Activated CD4-positive, alpha-beta T cell treated with anti-CD3 and anti-CD28 coated beads for 36 hours (primary cell): Measurements from ENCODE around the gene KIR3DL1. TPM values are rescaled to one million over a fixed set of nuclear protein-coding genes. Genes with fewer than 3 reads are reported as not detected.
"Not testable (repeated sequence)": the region's sequence is repeated elsewhere in the genome, so short reads cannot be mapped to it uniquely, and the experiment has no call there.

Experiments
- ATAC-seq: fragments of 200-7000 bp; cut with Tn5 transposase; one replicate; pipeline ENCODE4 v1.10.0; 2021; ENCODE audit warnings: mild to moderate bottlenecking, moderate library complexity
- CTCF ChIA-PET: fragments of 350-600 bp; sonication (Branson Sonifier 250); formaldehyde crosslinking; loops from one replicate; lab custom pipeline; 2021; ENCODE audit warnings: antibody characterized with exemption; lab: Charles Lee
- POLR2A ChIA-PET: fragments of 350-600 bp; sonication (Branson Sonifier 250); formaldehyde crosslinking; loops from one replicate; lab custom pipeline; 2021; ENCODE audit warnings: antibody characterized with exemption, inconsistent platforms; lab: Charles Lee
- DNase-seq: peaks from one replicate; pipeline ENCODE4 v3.0.0-alpha.2; 2020
- H3K27ac Mint-ChIP-seq: one replicate; pipeline ENCODE4 v1.8.0; 2021; ENCODE audit warnings: mixed read lengths
- H3K27me3 Mint-ChIP-seq: one replicate; pipeline ENCODE4 v1.8.0; 2021; ENCODE audit warnings: mixed read lengths
- H3K36me3 Mint-ChIP-seq: one replicate; pipeline ENCODE4 v1.8.0; 2021; ENCODE audit warnings: low read depth, mixed read lengths
- H3K4me1 Mint-ChIP-seq: one replicate; pipeline ENCODE4 v1.8.0; 2021; ENCODE audit warnings: mixed read lengths
- H3K4me3 Mint-ChIP-seq: one replicate; pipeline ENCODE4 v1.8.0; 2021; ENCODE audit warnings: mild to moderate bottlenecking, moderate library complexity, mixed read lengths
- H3K9me3 Mint-ChIP-seq: one replicate; pipeline ENCODE4 v1.8.0; 2021; ENCODE audit warnings: low read depth, mixed read lengths
- intact Hi-C, 2 experiments: fragments of 100-400 bp; cut with DNase I in 1 of 2; cut with micrococcal nuclease in 1 of 2; formaldehyde crosslinking; loops; one replicate each; pipeline versions ENCODE4 v1.14.2 to v1.15.1; 2022 to 2024; cut with DNase I, micrococcal nuclease
- total RNA-seq, 2 experiments: library from RNA; stranded (reverse); gene quantifications; one replicate each; pipeline ENCODE4 v1.2.3, GENCODE V29; 2021

KIR3DL1 gene
- total RNA-seq, 2 experiments from 2014 or later, result not detected

- DNase-seq, H3K9me3 Mint-ChIP-seq, H3K36me3 Mint-ChIP-seq, ATAC-seq, H3K4me3 Mint-ChIP-seq, intact Hi-C loops, CTCF ChIA-PET, POLR2A ChIA-PET, H3K27ac Mint-ChIP-seq, H3K4me1 Mint-ChIP-seq: not testable (repeated sequence)
- peaks cover 23% of the 10 kb centered on the region for H3K27me3 Mint-ChIP-seq
Observed at GRCh38 chr19:54788154-54788553, 28.1 kb upstream of the KIR3DL1 start.

GRCh38 chr19:54790711-54791110 is 25.6 kb upstream of the KIR3DL1 start:
- ChIA-PET POLR2A (no interaction called here), CTCF (interaction anchor here (0.7 kb wide), 1 partner anchor 189 kb away, joined by 3 read pairs; no protein-coding TSS in a partner anchor)
- Mint-ChIP-seq H3K4me1 (peaks cover 9% of the 10 kb centered on the region), H3K36me3 (no peaks in the 10 kb centered on the region), H3K27me3 (peaks cover 24% of the 10 kb centered on the region), H3K4me3 (no peak overlapping the region), H3K27ac (no peak overlapping the region), H3K9me3 (no peaks in the 10 kb centered on the region)
- ATAC-seq, result no peak
- DNase-seq, result no peak
- intact Hi-C loops, result no loop called here

GRCh38 chr19:54791476-54791875 is 24.8 kb upstream of the KIR3DL1 start:
- ATAC-seq (no peak), DNase-seq (no peak)
- ChIA-PET POLR2A (no interaction called here), CTCF (interaction anchor here (0.5 to 0.7 kb wide), 2 partner anchors 189 to 1351 kb away, joined by 3 read pairs; no protein-coding TSS in a partner anchor)
- Mint-ChIP-seq H3K4me1 (peaks cover 9% of the 10 kb centered on the region), H3K36me3 (no peaks in the 10 kb centered on the region), H3K9me3 (no peaks in the 10 kb centered on the region), H3K27ac (no peak overlapping the region), H3K4me3 (no peak overlapping the region), H3K27me3 (peaks cover 24% of the 10 kb centered on the region)
- intact Hi-C loops, result no loop called here

- ChIA-PET CTCF (no interaction called here), POLR2A (no interaction called here)
- H3K27me3 Mint-ChIP-seq, result peaks cover 26% of the 10 kb centered on the region
- no peaks in the 10 kb centered on the region for H3K36me3 Mint-ChIP-seq
- DNase-seq, result no peak
- no peaks in the 10 kb centered on the region for H3K9me3 Mint-ChIP-seq
- H3K4me1 Mint-ChIP-seq, result peaks cover 9% of the 10 kb centered on the region
- peak overlapping the region; percentile 41 for H3K4me3 Mint-ChIP-seq
- no peak overlapping the region for H3K27ac Mint-ChIP-seq
- intact Hi-C loops, result no loop called here
- ATAC-seq, result no peak
Observed at GRCh38 chr19:54792814-54793213, 23.5 kb upstream of the KIR3DL1 start.

- CTCF ChIA-PET, result no interaction called here
Observed at GRCh38 chr19:54795758-54796157, 20.5 kb upstream of the KIR3DL1 start.

GRCh38 chr19:54803410-54803809 is 12.9 kb upstream of the KIR3DL1 start, which contains the start of gene KIR2DL4:
Gene KIR2DL4, plus strand, starts transcription at chr19:54803610. Its CDS starts 42 bp downstream, at chr19:54803652.
- Mint-ChIP-seq H3K27ac (no peak within 1 kb of the TSS), H3K4me3 (no peak within 1 kb of the TSS), H3K9me3 (no peaks in the 10 kb centered on the region), H3K27me3 (peaks cover 16% of the 10 kb centered on the region), H3K36me3 (no peaks in the 10 kb centered on the region), H3K4me1 (no peaks in the 10 kb centered on the region)
- CTCF ChIA-PET, result no interaction called here
- POLR2A ChIA-PET, result no interaction called here
- intact Hi-C loops, result no loop called here
- no peak for DNase-seq
- no peak for ATAC-seq

More at GRCh38 chr19:54795758-54796157, 20.5 kb upstream of the KIR3DL1 start:
- no peaks in the 10 kb centered on the region for H3K36me3 Mint-ChIP-seq
- ATAC-seq, result no peak
- no peaks in the 10 kb centered on the region for H3K9me3 Mint-ChIP-seq
- peaks cover 30% of the 10 kb centered on the region for H3K27me3 Mint-ChIP-seq
- H3K4me1 Mint-ChIP-seq, result peaks cover 9% of the 10 kb centered on the region
- no peak overlapping the region for H3K4me3 Mint-ChIP-seq
- H3K27ac Mint-ChIP-seq, result no peak overlapping the region
- DNase-seq, result no peak
- POLR2A ChIA-PET, result no interaction called here
- intact Hi-C loops, result no loop called here

GRCh38 chr19:54804101-54804500 is 12.2 kb upstream of the KIR3DL1 start:
- no peak overlapping the region for H3K4me3 Mint-ChIP-seq
- peaks cover 11% of the 10 kb centered on the region for H3K27me3 Mint-ChIP-seq
- intact Hi-C loops, result no loop called here
- no peaks in the 10 kb centered on the region for H3K36me3 Mint-ChIP-seq
- H3K9me3 Mint-ChIP-seq, result no peaks in the 10 kb centered on the region
- ATAC-seq, result no peak
- POLR2A ChIA-PET, result no interaction called here
- H3K4me1 Mint-ChIP-seq, result no peaks in the 10 kb centered on the region
- H3K27ac Mint-ChIP-seq, result no peak overlapping the region
- CTCF ChIA-PET, result no interaction called here
- DNase-seq, result no peak

GRCh38 chr19:54804571-54804970 is 11.7 kb upstream of the KIR3DL1 start:
- ATAC-seq (no peak), DNase-seq (no peak)
- H3K9me3 Mint-ChIP-seq, result no peaks in the 10 kb centered on the region
- H3K36me3 Mint-ChIP-seq, result no peaks in the 10 kb centered on the region
- ChIA-PET CTCF (interaction anchor here (0.5 kb wide), 1 partner anchor 207 kb away, joined by 3 read pairs; no protein-coding TSS in a partner anchor), POLR2A (no interaction called here)
- H3K27ac Mint-ChIP-seq, result no peak overlapping the region
- intact Hi-C loops, result no loop called here
- no peak overlapping the region for H3K4me3 Mint-ChIP-seq
- no peaks in the 10 kb centered on the region for H3K4me1 Mint-ChIP-seq
- H3K27me3 Mint-ChIP-seq, result peaks cover 10% of the 10 kb centered on the region

GRCh38 chr19:54805665-54806515 is 10.4 kb upstream of the KIR3DL1 start:
- POLR2A ChIA-PET, result no interaction called here
- peaks cover 18% of the 10 kb centered on the region for H3K27me3 Mint-ChIP-seq
- CTCF ChIA-PET, result no interaction called here
- H3K9me3 Mint-ChIP-seq, result no peaks in the 10 kb centered on the region
- no peaks in the 10 kb centered on the region for H3K4me1 Mint-ChIP-seq
- no peak overlapping the region for H3K27ac Mint-ChIP-seq
- H3K4me3 Mint-ChIP-seq, result no peak overlapping the region
- no peaks in the 10 kb centered on the region for H3K36me3 Mint-ChIP-seq
- ATAC-seq, result no peak
- DNase-seq, result no peak
- intact Hi-C loops, result no loop called here

- Mint-ChIP-seq H3K27me3 (peaks cover 18% of the 10 kb centered on the region), H3K4me1 (no peaks in the 10 kb centered on the region), H3K27ac (no peak overlapping the region), H3K36me3 (no peaks in the 10 kb centered on the region), H3K9me3 (no peaks in the 10 kb centered on the region), H3K4me3 (no peak overlapping the region)
- intact Hi-C loops, result no loop called here
- ATAC-seq (no peak), DNase-seq (no peak)
- ChIA-PET CTCF (no interaction called here), POLR2A (no interaction called here)
Observed at GRCh38 chr19:54806516-54806838, 9.8 kb upstream of the KIR3DL1 start.

GRCh38 chr19:54814571-54814970 is 1.7 kb upstream of the KIR3DL1 start:
- H3K4me3 Mint-ChIP-seq, H3K9me3 Mint-ChIP-seq, H3K4me1 Mint-ChIP-seq, ATAC-seq, H3K27ac Mint-ChIP-seq, DNase-seq, H3K36me3 Mint-ChIP-seq, CTCF ChIA-PET, intact Hi-C loops, POLR2A ChIA-PET: not testable (repeated sequence)
- H3K27me3 Mint-ChIP-seq, result peaks cover 21% of the 10 kb centered on the region
